ENCODE data around the gene ABCB11.

DNA sequence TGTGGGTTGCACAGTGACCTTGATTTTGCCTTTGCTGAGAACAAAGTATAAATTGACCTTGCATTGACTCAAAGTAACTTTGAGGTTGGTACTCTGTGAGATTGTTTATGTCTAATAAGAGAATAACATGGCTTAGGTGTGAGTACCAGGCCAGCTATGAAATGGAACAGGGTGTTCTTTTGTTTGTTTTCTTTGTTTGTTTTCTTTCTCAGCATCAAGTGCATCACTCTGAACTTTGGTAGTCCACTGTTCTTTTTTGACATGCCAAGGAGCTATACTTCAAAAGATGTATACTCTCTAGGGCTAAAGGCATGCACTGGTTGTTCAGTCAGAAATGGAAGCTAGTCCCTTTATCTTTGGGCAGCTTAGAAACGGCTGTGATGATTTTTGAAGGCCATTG lies 5.1 kb downstream of the ABCB11 start:
- TF ChIP-seq, protein P1, sequence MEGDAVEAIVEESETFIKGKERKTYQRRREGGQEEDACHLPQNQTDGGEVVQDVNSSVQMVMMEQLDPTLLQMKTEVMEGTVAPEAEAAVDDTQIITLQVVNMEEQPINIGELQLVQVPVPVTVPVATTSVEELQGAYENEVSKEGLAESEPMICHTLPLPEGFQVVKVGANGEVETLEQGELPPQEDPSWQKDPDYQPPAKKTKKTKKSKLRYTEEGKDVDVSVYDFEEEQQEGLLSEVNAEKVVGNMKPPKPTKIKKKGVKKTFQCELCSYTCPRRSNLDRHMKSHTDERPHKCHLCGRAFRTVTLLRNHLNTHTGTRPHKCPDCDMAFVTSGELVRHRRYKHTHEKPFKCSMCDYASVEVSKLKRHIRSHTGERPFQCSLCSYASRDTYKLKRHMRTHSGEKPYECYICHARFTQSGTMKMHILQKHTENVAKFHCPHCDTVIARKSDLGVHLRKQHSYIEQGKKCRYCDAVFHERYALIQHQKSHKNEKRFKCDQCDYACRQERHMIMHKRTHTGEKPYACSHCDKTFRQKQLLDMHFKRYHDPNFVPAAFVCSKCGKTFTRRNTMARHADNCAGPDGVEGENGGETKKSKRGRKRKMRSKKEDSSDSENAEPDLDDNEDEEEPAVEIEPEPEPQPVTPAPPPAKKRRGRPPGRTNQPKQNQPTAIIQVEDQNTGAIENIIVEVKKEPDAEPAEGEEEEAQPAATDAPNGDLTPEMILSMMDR (conservative IDR thresholded peaks at IDR 0.05; ENCODE audit: low read depth, low read length), result no peak
- TF ChIP-seq EZH2 (IDR thresholded peaks at IDR 0.05; ENCODE audit: low read length, unreplicated experiment), result no peak
